ENCODE results near the gene PEF1. TPM values are rescaled to one million over a fixed set of nuclear protein-coding genes. Genes with fewer than 3 reads are reported as not detected.

PEF1 gene
- total and polyA plus RNA-seq, 2 of the 8 experiments (the other 6 are each of a cell fraction or from before 2014, with no cell fraction given): 35.2 to 69.2 TPM

DNA sequence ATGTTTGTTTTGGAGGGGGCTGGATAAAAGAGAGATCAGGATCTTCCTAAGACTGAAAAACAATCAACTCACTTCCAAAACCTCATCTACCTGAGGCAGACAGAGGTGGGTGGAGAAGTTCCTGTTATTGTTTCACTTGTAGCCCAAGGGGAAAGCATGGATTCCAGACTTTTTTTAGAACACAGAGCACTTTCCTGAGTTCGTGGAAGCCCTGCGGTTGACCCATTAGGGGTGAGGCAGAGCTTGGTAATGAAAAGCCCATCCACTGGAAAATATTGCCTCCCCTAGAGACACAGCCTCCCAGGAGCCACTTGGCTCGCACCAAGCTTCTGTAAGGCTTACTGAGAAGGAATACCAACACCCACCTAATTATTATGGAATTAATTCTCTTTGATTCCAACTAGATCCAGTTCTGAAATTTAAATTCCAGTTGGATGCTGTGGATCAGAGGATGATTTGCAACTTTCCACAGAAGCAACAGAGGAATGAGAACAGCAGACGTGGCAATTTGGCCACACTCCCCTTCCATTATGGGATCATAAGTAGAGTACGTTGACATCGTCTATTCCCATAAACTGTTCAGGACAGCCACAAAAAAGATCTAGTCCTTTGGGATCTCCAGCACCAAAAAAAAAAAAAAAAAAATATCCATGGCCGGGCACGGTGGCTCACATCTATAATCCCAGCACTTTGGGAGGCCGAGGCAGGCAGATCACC is 4.1 kb upstream of the PEF1 start (continued):
- TF ChIP-seq ASH2L (IDR thresholded peaks at IDR 0.05; ENCODE audit: low read length) (no peak), CREB1 (IDR thresholded peaks at IDR 0.05) (no peak), TAF1 (IDR thresholded peaks at IDR 0.05; ENCODE audit: low read depth, low read length) (no peak), RFX5 (IDR thresholded peaks at IDR 0.05; ENCODE audit: borderline replicate concordance, low read depth, low read length) (no peak)
